Colonic mucosa (tissue), 4 donors: ENCODE measurements around the gene ENPP6. TPM values are rescaled to one million over a fixed set of nuclear protein-coding genes. Genes with fewer than 3 reads are reported as not detected.

Experiments
- DNase-seq: peaks from one replicate; pipeline ENCODE4 v3.0.0-alpha.2; 2020
- H3K27ac ChIP-seq: fragments of 200-600 bp; one replicate; pipeline ENCODE4 v1.8.0; 2021
- H3K27me3 ChIP-seq: fragments of 200-600 bp; one replicate; pipeline ENCODE4 v1.8.0; 2021
- H3K36me3 ChIP-seq: fragments of 200-600 bp; one replicate; pipeline ENCODE4 v1.8.0; 2021
- H3K4me1 ChIP-seq: fragments of 200-600 bp; one replicate; pipeline ENCODE4 v1.8.0; 2021; ENCODE audit warnings: mild to moderate bottlenecking
- H3K4me3 ChIP-seq: fragments of 200-600 bp; one replicate; pipeline ENCODE4 v1.8.0; 2021
- H3K9ac ChIP-seq, 2 donors: one replicate each; pipeline ENCODE4 v1.7.0; 2013; ENCODE audit warnings: control low read depth in 2 of 2, low read depth in 2 of 2, low read length in 2 of 2
- H3K9me3 ChIP-seq: fragments of 200-600 bp; one replicate; pipeline ENCODE4 v1.8.0; 2021
- CTCF ChIP-seq: fragments of 200-600 bp; IDR thresholded peaks from one replicate; pipeline ENCODE4 v1.8.0; 2022; ENCODE audit warnings: antibody characterized with exemption, mild to moderate bottlenecking
- intact Hi-C: fragments of 100-400 bp; cut with DNase I; formaldehyde crosslinking; loops from one replicate; pipeline ENCODE4 v1.14.1; 2022
- total RNA-seq, 2 donors: library from RNA; stranded (reverse); fragmentation: NEBNext Ultra II Directional in 1 of 2; extraction: Animal tissue kit (Norgen Biotek cat#: 25700) in 1 of 2; gene quantifications; one replicate each; pipeline ENCODE4 v1.2.1, GENCODE V29; 2021
- donor health status: healthy.
- donor health status: DM: no; HTN: no; CAD: no.
- donor health status: DM: no; HTN: no; CAD: no.

Gene ENPP6
- total RNA-seq, 2 donors from 2014 or later, result 0.27 to 0.53 TPM

- H3K9ac ChIP-seq, result no peak overlapping the region
- no peaks in the 10 kb centered on the region for H3K4me1 ChIP-seq
- no peak overlapping the region for H3K27ac ChIP-seq
- no peaks in the 10 kb centered on the region for H3K27me3 ChIP-seq
- no peaks in the 10 kb centered on the region for H3K9me3 ChIP-seq
- DNase-seq, result no peak
- no peaks in the 10 kb centered on the region for H3K36me3 ChIP-seq
- intact Hi-C loops, result loop anchor here (10.0 kb wide), 1 partner anchor 73 kb away; no protein-coding TSS in a partner anchor
- no peak overlapping the region for H3K4me3 ChIP-seq
- no peak for TF ChIP-seq CTCF
Measured at GRCh38 chr4:184248216-184248615, 30.5 kb upstream of the ENPP6 start.

GRCh38 chr4:184247421-184247820 is 29.7 kb upstream of the ENPP6 start:
- no peak for TF ChIP-seq CTCF
- intact Hi-C loops, result loop anchor here (10.0 kb wide), 1 partner anchor 73 kb away; no protein-coding TSS in a partner anchor
- no peaks in the 10 kb centered on the region for H3K27me3 ChIP-seq
- H3K36me3 ChIP-seq, result no peaks in the 10 kb centered on the region
- H3K4me1 ChIP-seq, result no peaks in the 10 kb centered on the region
- no peak overlapping the region for H3K9ac ChIP-seq
- H3K27ac ChIP-seq, result no peak overlapping the region
- no peaks in the 10 kb centered on the region for H3K9me3 ChIP-seq
- DNase-seq, result no peak
- no peak overlapping the region for H3K4me3 ChIP-seq

GRCh38 chr4:184246426-184246825 is 28.8 kb upstream of the ENPP6 start:
- no peak for DNase-seq
- H3K9me3 ChIP-seq, result no peaks in the 10 kb centered on the region
- H3K4me1 ChIP-seq, result no peaks in the 10 kb centered on the region
- no peak for TF ChIP-seq CTCF
- H3K9ac ChIP-seq, result no peak overlapping the region
- H3K4me3 ChIP-seq, result no peak overlapping the region
- intact Hi-C loops, result loop anchor here (10.0 kb wide), 1 partner anchor 72 kb away; no protein-coding TSS in a partner anchor
- no peaks in the 10 kb centered on the region for H3K36me3 ChIP-seq
- H3K27me3 ChIP-seq, result no peaks in the 10 kb centered on the region
- no peak overlapping the region for H3K27ac ChIP-seq

GRCh38 chr4:184238072-184238745 is 20.5 kb upstream of the ENPP6 start:
- DNase-seq, result no peak
- no peak overlapping the region for H3K4me3 ChIP-seq
- intact Hi-C loops, result no loop called here

GRCh38 chr4:184237612-184238011 is 19.9 kb upstream of the ENPP6 start:
- no peak overlapping the region for H3K9ac ChIP-seq
- TF ChIP-seq CTCF, result no peak
- DNase-seq, result no peak
- intact Hi-C loops, result no loop called here
- no peak overlapping the region for H3K4me3 ChIP-seq
- no peaks in the 10 kb centered on the region for H3K9me3 ChIP-seq
- no peak overlapping the region for H3K27ac ChIP-seq
- no peaks in the 10 kb centered on the region for H3K4me1 ChIP-seq
- H3K27me3 ChIP-seq, result no peaks in the 10 kb centered on the region
- no peaks in the 10 kb centered on the region for H3K36me3 ChIP-seq

More at GRCh38 chr4:184238072-184238745, 20.5 kb upstream of the ENPP6 start:
- Histone ChIP-seq H3K27me3 (no peaks in the 10 kb centered on the region), H3K4me1 (no peaks in the 10 kb centered on the region), H3K9ac (no peak overlapping the region), H3K27ac (no peak overlapping the region), H3K36me3 (no peaks in the 10 kb centered on the region), H3K9me3 (no peaks in the 10 kb centered on the region)
- TF ChIP-seq CTCF, result no peak
